ENCODE results near the gene LCP1.

The LCP1 gene

DNA sequence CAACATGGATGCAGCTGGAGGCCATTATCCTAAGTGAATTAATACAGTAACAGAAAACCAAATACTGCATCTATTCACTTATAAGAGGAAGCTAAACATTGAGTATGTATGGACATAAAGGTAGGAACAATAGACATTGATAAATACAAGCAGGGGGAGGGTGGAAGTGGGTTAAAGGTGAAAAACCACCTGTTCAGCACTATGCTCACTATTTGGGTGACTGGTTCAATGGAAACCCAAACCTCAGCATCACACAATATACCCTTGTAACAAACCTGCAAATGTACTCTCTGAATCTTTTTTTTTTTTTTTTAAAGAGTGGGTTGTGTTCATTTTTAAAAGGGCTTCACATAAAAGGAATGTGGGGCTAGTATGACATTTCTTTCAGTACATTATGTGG, 50.3 kb downstream of the LCP1 start:
- H3K27ac ChIP-seq (ENCODE audit: poor library complexity, severe bottlenecking), result no peak overlapping the region
- H3K36me3 ChIP-seq (ENCODE audit: low read depth), result no peaks in the 10 kb centered on the region
- no peaks in the 10 kb centered on the region for H3K27me3 ChIP-seq (ENCODE audit: insufficient read depth, poor library complexity, severe bottlenecking)
- H3K4me1 ChIP-seq (ENCODE audit: insufficient read depth, poor library complexity, severe bottlenecking), result peaks cover 10% of the 10 kb centered on the region
- no peak for TF ChIP-seq CTCF (IDR thresholded peaks at IDR 0.05; ENCODE audit: poor library complexity, severe bottlenecking)
- ATAC-seq (ENCODE audit: low read depth) (no peak), DNase-seq (ENCODE audit: low spot score) (no peak)
- H3K4me3 ChIP-seq (ENCODE audit: severe bottlenecking), result no peak overlapping the region
- H3K9me3 ChIP-seq (ENCODE audit: severe bottlenecking), result no peaks in the 10 kb centered on the region

DNA sequence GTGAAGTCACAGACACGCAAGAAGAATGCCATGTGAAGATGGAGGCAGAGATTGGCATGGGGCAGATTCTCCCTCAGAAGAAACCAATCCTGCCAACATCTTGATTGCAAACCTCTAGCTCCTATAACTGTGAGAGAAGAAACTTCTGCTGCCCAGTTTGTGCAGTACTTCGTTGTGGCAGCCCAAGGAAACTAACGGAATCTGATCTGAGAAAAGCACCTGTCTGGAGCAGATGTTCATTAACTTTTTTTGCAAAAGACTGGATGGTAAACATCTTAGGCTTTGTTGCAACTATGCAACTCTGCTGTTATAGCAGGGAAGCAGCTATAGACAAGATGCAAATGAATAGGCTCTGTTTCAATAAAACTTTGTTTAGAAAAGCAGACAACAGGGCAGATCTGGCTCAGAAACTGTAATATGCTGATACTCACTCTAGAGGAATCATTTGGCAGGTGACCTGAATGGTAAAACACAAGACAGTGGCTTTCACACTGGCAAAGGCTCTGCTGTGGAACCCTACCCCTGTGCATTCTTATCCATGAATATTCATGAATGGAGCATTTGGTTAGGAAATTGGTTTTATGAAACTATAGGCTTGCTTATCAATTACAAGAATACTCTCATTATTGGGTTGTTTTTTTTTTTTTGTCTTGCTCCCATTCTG, 51.9 kb downstream of the LCP1 start:
- Histone ChIP-seq H3K4me1 (ENCODE audit: insufficient read depth, poor library complexity, severe bottlenecking) (peaks cover 13% of the 10 kb centered on the region), H3K36me3 (ENCODE audit: low read depth) (no peaks in the 10 kb centered on the region), H3K4me3 (ENCODE audit: severe bottlenecking) (no peak overlapping the region), H3K27me3 (ENCODE audit: insufficient read depth, poor library complexity, severe bottlenecking) (no peaks in the 10 kb centered on the region), H3K9me3 (ENCODE audit: severe bottlenecking) (no peaks in the 10 kb centered on the region), H3K27ac (ENCODE audit: poor library complexity, severe bottlenecking) (no peak overlapping the region)
- ATAC-seq (ENCODE audit: low read depth), result no peak
- TF ChIP-seq CTCF (IDR thresholded peaks at IDR 0.05; ENCODE audit: poor library complexity, severe bottlenecking), result no peak
- no peak for DNase-seq (ENCODE audit: low spot score)

- no peak for TF ChIP-seq CTCF (IDR thresholded peaks at IDR 0.05; ENCODE audit: poor library complexity, severe bottlenecking)
- H3K4me3 ChIP-seq (ENCODE audit: severe bottlenecking), result no peak overlapping the region
- H3K27me3 ChIP-seq (ENCODE audit: insufficient read depth, poor library complexity, severe bottlenecking), result no peaks in the 10 kb centered on the region
- H3K4me1 ChIP-seq (ENCODE audit: insufficient read depth, poor library complexity, severe bottlenecking), result peaks cover 8% of the 10 kb centered on the region
- no peak for ATAC-seq (ENCODE audit: low read depth)
- no peak overlapping the region for H3K27ac ChIP-seq (ENCODE audit: poor library complexity, severe bottlenecking)
- H3K9me3 ChIP-seq (ENCODE audit: severe bottlenecking), result no peaks in the 10 kb centered on the region
- no peaks in the 10 kb centered on the region for H3K36me3 ChIP-seq (ENCODE audit: low read depth)
- no peak for DNase-seq (ENCODE audit: low spot score)
Observed at GRCh38 chr13:46129124-46129523, 52.9 kb downstream of the LCP1 start.

GRCh38 chr13:46127358-46128023, 54.5 kb downstream of the LCP1 start:
- no peak overlapping the region for H3K27ac ChIP-seq (ENCODE audit: poor library complexity, severe bottlenecking)

More at GRCh38 chr13:46127358-46128023, 54.5 kb downstream of the LCP1 start:
- H3K36me3 ChIP-seq (ENCODE audit: low read depth), result no peaks in the 10 kb centered on the region
- DNase-seq (ENCODE audit: low spot score) (no peak), ATAC-seq (ENCODE audit: low read depth) (no peak)
- H3K27me3 ChIP-seq (ENCODE audit: insufficient read depth, poor library complexity, severe bottlenecking), result no peaks in the 10 kb centered on the region
- no peaks in the 10 kb centered on the region for H3K9me3 ChIP-seq (ENCODE audit: severe bottlenecking)
- peaks cover 8% of the 10 kb centered on the region for H3K4me1 ChIP-seq (ENCODE audit: insufficient read depth, poor library complexity, severe bottlenecking)
- no peak overlapping the region for H3K4me3 ChIP-seq (ENCODE audit: severe bottlenecking)
- TF ChIP-seq CTCF (IDR thresholded peaks at IDR 0.05; ENCODE audit: poor library complexity, severe bottlenecking), result no peak
